Activated effector memory CD4-positive, alpha-beta T cell treated with anti-CD3 and anti-CD28 coated beads, Interleukin-2, amount 50 U/mL, for 16 hours (primary cell): ENCODE measurements around the gene MGLL.
"Not testable (repeated sequence)": the region's sequence is repeated elsewhere in the genome, so short reads cannot be mapped to it uniquely, and the experiment has no call there.

Experiments
- DNase-seq: peaks from one replicate; pipeline ENCODE4 v3.0.0-alpha.2; 2020

The MGLL gene

DNA sequence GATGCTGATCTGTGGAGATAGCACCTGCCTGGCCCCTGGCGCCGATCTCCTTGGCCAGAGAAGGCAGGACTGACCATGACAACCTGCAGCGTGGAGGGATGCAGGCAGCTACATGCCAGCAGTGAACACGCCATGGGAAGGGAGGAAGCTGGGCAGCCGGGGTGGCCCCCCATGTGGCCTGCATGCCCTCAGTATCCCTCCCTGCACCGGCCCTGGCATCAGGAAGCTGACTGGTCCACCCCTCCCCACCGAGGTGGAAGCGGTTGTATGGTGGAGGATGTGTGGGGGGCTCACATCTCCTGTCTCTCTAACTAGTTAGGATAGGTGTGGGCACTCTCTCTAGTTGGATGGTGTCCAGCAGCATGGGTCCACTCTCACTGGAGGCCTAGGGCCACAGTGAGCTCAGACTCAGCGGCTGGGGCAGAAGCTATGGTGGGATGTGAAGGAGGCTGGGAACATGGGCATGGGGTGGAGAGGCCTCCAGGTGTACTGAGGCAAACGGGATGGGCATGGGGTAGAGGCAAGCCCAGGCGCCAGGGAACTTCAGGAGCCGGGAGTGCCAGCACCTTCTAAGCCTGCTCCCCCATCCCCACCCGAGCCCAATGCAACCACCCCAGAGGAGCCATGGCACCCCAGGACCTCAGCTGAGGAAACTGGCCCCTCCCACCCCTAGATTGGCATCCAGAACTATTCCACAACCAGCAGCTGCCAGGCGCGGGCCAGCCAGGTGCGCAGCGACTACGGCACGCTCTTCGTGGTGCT is 151.4 kb downstream of the MGLL start:
- peak; percentile 59 for DNase-seq

DNA sequence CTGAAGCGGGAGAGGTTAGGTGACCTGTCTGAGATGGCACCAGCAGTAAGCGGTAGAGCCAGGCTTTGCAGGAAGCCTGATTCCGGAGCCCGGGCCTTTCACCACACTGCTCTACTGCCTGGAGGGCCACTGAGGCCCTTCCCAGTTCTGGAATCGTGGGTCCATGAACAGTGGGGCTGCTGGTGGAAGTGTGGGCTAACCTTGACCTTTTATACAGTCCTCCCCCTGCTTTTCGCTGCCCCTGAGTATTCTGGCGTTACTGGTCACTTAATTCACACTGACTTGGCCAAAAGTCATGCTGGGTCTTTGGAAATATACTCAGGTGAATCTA is 152.1 kb downstream of the MGLL start:
- DNase-seq: no peak

DNA sequence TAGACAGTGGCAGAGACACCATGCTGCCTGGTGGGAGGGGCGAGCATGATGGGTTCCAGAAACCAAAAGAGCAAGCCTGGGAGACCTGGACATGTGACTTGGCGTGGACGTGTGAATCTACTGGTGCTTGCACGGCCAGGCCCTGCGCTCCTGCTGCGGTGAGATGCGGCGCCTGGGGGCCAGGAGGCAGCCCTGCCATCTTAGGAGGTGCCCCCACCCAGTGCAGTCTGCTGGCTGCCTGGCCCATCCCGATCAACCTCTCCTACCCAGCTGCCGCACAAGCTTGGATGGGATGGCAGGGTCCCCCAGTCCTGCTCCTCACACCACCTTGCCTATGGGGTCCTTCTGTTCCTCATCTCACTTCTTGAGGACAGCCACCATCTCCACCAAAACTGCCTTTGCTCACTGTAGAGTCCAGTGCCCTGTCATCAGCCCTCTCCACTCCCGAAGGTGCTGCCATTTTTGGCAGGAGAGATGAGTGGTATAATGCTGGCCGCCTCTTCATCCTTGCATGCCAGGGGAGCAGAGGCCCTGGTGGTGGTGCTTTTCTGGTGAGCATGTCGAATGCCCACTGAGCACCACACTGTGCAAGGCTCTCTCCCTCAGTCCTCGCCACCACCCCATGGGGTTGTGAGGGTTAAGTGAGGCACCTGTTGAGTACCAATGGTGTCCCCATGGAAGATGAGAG is 152.6 kb downstream of the MGLL start:
- peak; percentile 55 for DNase-seq

DNA sequence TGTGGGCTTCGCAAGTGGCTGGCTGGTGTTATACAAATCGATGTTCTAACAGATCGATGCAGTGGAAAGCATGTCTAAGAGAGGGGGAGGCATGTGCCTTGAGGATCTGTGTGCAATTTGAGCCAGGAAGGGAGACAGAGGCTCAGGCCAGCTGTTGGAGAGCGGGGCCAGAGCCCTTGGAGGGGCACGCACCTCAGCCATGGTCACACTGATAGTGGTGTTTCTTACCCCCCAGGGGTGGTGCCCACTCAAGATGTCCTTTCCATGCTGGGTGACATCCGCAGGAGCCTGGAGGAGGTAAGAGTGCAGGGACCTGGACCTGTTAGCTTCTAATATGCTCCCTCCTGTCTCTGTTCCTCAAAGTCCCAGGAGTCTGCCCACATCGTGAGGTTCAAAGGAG is 153.4 kb downstream of the MGLL start:
- DNase-seq: peak; percentile 53

DNA sequence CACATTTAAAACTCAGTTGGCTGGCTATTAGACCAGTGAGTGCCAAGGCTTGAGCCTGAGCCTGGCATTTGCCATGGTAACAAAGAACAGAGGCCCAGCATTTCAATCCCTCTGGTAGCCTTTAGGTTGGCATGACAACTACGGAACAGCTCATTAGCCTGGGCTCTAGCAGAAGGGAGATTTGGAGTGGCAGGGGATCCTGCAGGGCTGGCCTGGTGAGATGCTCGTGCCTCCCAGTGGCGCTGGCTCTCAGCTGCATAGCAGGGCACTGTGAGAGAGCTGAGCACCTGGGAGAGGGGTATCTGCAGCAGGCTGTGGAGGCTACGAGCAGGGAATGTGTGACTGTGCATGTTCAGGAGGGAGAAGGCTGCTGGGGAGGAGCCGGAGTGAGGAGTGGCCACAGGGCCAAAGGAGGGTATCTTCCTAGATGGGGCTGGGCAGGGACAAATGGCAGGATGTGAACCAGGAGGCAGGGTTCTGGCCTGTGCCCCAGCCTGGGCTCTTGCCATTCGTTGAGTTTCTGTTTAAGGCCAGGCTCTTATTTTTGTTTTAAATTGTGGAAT is 155.1 kb downstream of the MGLL start:
- peak; percentile 39 for DNase-seq

DNA sequence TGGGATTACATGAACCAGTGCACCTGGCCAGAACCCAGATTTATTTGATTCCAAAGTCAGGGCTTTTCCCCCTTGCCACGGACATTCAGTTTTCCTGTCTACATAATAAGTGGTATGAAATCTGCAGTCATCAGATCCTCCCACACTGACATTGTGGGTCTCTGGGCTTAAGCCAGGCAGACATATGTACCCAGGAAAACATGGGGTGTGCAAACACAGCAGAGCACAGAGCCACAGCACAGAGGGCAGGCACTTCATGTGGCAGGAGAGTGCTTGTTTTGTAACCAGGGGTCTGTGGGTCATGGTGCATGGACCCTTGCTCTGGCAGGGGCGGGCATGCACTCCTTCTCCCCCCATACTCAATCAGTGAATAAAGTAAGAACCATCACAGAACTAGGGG is 155.6 kb downstream of the MGLL start:
- peak; percentile 33 for DNase-seq

DNA sequence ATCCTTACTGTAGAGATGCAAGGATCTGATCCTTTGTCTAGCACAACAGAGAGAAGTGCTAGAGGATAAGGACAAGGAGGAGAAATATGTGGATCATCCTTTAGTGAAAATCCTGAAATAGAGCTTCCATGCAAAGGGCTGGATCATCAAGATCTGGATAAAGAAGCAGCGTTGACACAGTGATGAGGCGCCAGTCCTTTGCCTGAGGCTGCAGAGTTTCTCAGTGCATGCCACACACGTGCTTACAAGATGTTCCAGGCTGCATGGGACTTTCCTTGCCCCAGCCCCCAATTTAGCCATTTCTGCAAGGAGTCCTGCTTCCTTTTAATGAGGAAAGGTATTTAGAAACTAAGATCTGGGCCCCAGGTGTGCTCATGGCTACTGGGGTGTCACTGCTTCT is 156.7 kb downstream of the MGLL start:
- peak; percentile 43 for DNase-seq

DNA sequence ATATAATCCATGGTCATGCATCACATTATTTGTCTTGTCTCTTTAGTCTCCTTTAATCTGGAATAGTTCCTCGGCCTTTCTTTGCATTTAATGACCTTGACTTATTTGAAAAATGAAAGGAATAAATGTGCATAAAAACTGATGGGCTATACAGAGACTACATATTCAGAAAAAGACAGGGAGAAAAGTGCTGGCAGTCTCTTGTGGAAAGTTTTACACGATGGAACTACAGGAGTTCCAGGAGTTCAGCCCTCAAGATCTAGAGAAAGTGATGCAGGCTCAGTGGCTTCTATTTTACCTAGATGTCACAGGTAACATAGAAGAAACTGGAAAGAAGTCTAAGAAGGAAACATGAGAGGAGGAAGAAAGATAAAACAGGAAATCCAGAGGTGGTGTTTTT is 157.2 kb downstream of the MGLL start:
- DNase-seq: no peak

DNA sequence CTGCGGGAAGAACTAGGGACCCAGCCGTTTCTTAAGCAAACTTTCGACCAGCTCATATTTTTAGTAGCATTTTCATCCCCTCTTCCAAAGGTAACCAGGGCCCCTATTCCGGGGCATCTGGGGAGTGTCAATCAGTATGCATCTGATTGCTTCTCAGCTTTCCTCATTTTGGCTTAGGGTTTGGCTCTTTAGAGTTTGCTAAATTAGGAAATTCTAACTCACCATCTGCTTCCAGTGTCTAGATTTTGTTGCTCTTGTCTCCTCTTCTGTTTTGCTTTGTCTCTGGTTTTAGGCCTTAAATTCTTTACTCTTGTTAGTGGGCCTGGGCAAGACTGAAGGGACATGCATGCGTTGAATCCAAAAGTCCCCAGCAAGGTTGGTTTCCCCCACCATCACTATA is 159.2 kb downstream of the MGLL start:
- DNase-seq: no peak

DNA sequence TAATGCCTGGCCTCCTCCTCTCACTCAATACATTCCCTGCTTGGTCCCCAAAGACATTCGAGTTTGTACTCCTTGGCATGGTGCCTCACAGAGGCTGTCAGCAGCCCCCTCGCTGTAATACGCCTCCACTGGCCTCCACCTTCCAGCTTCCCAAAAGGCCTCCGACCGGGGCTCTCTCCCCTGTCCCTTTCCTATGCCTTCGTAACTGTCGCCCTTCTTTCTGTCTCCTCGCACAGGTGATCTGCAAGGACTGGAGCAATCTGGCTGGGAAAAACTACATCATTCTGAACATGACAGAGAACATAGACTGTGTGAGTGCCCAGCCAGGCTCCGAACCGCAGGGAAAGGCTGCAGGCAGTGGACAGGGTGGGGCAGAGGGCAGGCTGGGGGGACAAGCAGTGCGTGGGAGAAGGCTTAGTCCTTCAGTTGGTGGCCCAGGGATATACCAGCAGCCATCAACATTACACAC is 160.3 kb downstream of the MGLL start:
- no peak for DNase-seq

DNA sequence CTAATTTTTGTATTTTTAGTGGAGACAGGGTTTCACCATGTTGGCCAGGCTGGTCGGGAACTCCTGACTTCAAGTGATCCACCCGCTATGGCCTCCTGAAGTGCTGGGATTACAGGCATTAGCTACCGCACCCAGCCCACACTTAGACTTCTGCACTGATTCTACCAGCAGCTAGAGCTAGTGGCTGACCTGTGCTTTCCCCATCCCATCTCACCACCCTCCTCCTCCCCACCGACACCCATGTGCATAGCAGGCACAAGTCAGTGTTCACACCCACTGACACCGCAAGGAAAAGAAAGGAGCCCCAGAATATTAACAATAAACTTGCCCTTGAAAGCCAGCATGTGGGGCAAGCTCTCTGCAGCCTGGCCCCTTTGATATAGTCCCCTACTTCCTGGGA is 160.7 kb downstream of the MGLL start:
- no peak for DNase-seq

DNA sequence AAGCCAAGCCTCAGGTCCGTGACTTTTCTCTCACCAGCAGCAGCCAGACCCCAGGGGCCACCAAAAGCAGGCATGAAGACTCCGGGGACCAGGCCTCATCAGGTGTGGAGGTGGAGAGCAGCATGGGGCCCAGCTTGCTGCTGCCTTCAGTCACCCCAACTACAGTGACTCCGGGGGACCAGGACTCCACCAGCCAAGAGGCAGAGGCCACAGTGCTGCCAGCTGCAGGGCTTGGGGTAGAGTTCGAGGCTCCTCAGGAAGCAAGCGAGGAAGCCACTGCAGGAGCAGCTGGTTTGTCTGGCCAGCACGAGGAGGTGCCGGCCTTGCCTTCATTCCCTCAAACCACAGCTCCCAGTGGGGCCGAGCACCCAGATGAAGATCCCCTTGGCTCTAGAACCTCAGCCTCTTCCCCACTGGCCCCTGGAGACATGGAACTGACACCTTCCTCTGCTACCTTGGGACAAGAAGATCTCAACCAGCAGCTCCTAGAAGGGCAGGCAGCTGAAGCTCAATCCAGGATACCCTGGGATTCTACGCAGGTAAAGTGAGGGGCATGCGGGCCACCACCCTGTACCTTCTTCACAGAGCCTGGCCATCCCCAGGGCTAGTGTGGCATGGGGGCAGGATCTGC is 161.6 kb downstream of the MGLL start:
- no peak for DNase-seq

DNA sequence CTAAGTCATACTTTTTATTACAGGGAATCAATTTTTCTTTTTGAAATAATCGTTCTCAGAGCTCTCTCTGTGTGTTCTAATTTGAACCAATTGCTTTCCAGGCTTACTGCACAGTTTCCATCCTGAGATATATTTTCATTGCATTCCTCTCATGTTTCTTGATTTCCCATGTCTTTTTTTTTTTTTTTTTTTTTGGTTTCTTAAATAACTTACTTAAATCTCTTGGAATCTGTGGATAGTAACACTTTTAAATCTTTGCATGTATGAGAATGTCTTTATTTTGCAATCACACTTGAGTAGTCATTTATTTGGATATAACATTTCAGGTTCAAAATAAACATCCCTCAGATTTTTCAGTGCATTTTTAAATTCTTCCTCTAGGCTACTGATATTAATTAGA is 164.1 kb downstream of the MGLL start:
- no peak for DNase-seq

DNA sequence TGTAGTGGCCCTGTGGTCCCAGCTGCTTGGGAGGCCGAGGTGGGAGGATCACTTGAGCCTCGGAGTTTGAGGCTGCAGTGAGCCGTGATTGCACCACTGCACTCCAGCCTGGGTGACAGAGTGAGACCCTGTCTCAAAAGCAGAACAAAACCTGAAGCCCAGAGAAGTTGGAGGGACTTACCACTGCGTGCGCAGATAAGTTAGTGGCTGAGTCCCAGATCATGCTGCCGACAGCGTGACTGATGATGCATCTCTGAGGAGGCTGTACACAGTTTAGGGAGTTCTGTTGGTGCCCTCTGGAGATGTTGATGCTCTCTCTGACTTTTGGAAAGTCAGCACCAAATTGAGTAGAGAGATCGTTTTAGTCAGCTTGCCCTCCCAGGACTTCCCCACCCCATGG is 165.4 kb downstream of the MGLL start:
- no peak for DNase-seq

DNA sequence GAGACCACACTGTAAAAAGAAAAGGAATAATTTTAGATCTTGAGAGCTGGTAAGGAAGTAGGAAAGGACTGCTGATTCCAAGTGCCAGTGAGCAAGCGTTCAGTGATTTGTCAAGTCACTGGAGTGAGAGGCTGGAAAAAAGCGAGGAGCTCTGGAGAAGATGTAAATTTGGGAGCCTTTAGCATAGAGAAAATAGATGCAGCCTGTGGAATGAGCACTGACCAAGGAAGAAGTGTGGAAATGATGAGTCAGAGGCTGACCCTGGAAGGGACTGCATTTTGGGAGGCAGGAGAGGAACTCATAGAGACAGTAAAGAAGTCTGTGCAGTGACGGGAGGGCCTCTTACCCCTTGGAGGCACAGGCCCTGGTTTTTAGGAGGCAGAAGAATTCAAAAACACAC is 166.7 kb downstream of the MGLL start:
- no peak for DNase-seq

DNA sequence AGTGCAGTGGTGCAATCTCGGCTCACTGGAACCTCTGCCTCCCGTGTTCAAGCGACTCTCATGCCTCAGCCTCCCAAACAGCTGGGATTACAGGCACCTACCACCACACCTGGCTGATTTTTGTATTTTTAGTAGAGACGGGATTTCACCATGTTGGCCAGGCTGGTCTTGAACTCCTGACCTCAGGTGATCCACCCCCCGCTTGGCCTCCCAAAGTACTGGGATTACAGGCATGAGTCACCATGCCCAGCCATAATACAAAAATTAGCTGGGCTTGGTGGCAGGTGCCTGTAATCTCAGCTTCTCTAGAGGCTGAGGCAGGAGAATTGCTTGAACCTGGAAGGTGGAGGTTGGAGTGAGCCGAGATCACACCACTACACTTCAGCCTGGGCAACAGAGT is 167.3 kb downstream of the MGLL start:
- DNase-seq: not testable (repeated sequence)

DNA sequence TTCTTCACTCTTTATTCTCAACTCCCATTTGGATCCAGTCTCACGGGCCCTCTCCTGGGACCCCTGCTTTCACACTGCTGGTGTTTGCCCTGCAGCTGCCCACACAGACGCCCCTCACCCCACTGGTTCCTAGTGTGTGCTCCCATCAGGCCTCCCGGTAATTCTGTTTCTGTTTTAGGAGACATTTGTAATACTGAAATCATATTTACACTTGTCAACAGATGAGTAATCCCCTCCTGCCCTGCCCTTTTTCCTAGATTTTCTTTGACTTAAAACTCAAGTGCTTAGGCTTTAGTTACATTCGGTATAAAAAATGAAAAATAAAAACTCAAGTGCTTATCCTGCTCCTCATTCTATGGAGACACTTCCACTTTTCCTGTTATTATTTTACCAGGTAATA is 167.9 kb downstream of the MGLL start:
- no peak for DNase-seq

DNA sequence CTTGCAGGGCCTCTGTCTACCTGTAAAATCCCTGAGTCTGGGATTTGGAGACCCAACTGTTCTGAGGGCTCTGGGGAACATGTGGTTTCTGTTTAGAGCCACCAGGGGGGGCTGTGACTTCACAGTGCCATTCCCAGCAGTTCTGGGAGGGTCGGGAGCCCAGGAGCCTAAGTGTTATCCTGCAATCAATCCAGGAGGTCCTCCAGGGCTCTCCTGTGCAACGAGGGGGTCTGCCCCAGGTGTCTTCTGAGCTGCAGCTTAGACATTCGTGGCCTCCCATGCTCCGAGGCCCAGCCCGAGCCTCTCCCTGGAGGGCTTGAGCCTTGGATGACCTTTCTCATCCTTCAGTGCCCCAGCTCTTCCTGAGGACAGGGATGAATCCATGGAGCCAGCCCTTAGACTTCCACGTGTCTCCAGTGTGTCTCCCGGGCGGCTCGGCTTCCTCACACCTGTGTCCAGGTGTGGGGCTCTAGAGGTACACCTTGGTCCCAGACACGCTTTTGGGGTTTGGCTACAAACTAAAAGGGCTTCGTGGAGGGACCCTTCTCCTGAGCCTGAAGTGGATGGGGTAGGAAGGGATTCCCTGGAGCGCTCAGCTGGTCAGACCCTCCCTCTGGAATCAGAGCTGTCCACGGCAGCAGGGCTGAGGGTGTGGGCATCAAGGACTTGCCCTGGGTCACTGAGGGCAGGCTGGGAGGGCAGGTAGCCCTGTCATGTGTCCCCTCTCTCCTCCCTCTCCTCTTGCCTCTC is 169.9 kb downstream of the MGLL start:
- DNase-seq: peak; percentile 72

DNA sequence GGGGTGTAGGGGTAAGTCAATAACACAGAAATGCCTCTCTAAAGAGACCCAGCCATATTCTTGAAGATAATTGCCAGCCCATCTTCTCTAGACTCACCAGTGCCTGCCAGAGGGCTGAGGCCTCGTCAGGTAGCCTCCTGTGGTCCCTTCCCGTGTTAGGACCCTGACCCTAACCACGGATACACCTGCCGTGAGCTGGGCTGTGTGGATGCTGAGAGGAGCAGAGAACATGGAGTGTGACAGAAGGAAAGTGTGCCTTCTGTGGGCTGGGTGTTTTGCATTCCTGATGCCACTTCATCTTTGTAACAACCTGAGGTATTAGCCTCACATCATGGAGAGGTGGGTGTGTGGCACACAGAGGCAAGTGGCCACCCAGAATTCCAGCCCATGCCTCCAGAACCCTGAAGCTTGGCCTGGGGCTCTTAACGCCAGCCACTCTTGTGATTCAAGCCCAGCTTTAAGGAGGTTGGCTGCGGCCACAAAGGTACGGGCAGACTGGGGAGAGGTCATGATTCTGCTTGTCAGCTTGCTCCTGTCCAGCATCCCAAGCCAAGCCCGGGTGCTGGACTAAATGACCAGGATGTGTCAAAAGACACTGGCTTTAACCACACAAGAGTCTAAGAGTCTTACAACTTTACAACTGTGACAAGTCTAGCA is 170.7 kb downstream of the MGLL start:
- no peak for DNase-seq

DNA sequence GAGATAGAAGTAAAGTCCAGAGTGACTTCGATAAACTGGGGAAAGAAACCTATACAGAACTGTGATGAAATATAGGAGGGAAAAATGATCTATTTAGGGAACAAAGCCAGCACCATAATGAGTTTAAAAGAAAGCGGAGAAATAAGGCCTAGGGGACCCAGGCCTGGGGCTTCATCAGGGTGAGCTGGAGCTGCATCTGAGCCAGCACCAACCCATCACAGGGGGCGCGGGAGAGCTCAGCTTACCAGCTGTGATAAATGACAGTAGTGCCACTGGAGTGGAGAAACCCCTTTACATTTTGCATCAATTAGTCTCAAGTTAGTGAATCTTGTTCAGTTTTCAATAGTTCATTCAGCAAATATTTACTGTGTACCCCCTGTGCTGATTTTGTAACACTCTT is 172.1 kb downstream of the MGLL start:
- DNase-seq: no peak

DNA sequence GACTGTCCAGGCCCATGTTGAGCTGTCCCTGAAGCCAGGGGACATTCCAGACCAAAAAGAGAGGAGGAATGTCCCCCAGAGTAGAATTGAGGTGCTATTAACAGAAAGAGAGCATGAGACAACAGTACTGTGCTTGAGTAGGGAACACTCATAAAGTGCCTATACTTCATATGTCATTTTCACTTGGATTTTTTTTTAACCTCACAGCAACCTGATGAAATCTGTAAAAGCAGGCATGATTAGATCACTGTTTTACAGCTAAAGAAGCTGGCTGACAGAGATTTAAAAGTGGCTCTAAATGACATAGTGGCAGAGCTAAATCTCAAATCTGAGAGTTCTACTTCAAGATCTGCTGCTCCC is 174.5 kb downstream of the MGLL start:
- DNase-seq: no peak

DNA sequence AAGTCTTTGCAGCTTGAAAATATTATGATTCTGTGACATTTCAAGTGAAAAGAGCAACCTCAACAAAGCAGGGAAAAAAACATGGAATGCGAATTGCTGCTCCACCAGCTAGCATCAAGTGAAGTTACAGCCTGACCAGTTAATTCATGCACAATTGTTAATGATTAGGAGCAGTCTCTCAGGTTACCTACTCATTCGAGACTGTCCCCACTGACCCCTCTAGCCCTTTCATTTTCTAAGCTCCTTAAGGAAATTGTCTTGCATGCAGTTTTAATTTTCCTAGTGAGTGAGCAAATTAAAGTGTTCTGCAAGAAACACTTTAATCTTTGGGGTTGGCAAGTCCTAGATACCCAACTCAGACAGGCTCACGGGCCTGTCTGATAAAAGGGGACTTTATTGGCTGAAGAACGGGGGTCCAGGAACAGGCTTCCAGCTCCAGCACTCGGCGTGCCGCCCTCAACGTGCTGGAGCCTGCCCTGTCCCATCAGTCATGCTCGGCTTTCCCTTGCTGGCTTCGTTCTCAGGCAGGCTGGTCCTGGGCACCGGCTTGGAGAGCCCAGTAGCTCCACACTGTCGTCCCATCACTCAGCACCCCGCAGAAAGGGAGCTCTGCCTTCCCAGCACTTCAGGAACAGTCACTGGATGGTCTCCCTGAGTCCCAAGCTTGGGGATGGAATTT is 175.0 kb downstream of the MGLL start:
- no peak for DNase-seq
